Natural killer cell (primary cell): ENCODE results near the gene FGFR2. TPM values are rescaled to one million over a fixed set of nuclear protein-coding genes. Genes with fewer than 3 reads are reported as not detected.

Source experiments
- ATAC-seq, 3 donors: fragments of 150-1000 bp in 2 of 3; fragments of 200-7000 bp in 1 of 3; cut with Tn5 transposase; 1 replicate in 1 of 3; 2 replicates in 2 of 3; pipeline ENCODE4 v1.10.0; 2021; ENCODE audit warnings: mild to moderate bottlenecking in 2 of 3, moderate library complexity in 2 of 3
- DNase-seq, 2 donors: peaks; one replicate each; pipeline versions ENCODE4 v3.0.0 to v3.0.0-alpha.2; 2013 to 2021; ENCODE audit warnings: mixed read lengths in 1 of 2
- H3K27ac ChIP-seq: one replicate; pipeline ENCODE4 v1.5.1; 2013; ENCODE audit warnings: mild to moderate bottlenecking, low read length
- H3K27me3 ChIP-seq: one replicate; pipeline ENCODE4 v1.6.1; 2013; ENCODE audit warnings: low read length; ENCODE audit not compliant: control insufficient read depth, insufficient read depth
- H3K36me3 ChIP-seq: one replicate; pipeline ENCODE4 v1.6.1; 2013; ENCODE audit warnings: low read length; ENCODE audit not compliant: control insufficient read depth, insufficient read depth
- H3K4me1 ChIP-seq: one replicate; pipeline ENCODE4 v1.6.1; 2013; ENCODE audit warnings: low read length; ENCODE audit not compliant: control insufficient read depth, insufficient read depth
- H3K4me3 ChIP-seq: one replicate; pipeline ENCODE4 v1.5.1; 2013; ENCODE audit warnings: low read length
- H3K9me3 ChIP-seq: one replicate; pipeline ENCODE4 v1.6.1; 2013; ENCODE audit warnings: low read length; ENCODE audit not compliant: control insufficient read depth, insufficient read depth
- H3K27ac Mint-ChIP-seq, 2 donors: one replicate each; pipeline ENCODE4 v1.8.0; 2022; ENCODE audit warnings: mild to moderate bottlenecking in 2 of 2, mixed read lengths in 2 of 2, moderate library complexity in 1 of 2
- H3K27me3 Mint-ChIP-seq, 2 donors: one replicate each; pipeline ENCODE4 v1.8.0; 2022; ENCODE audit warnings: low read depth in 2 of 2, mixed read lengths in 2 of 2
- H3K36me3 Mint-ChIP-seq: one replicate; pipeline ENCODE4 v1.8.0; 2022; ENCODE audit warnings: mixed read lengths
- H3K4me1 Mint-ChIP-seq, 2 donors: one replicate each; pipeline ENCODE4 v1.8.0; 2022; ENCODE audit warnings: mixed read lengths in 2 of 2
- H3K4me3 Mint-ChIP-seq: one replicate; pipeline ENCODE4 v1.8.0; 2022; ENCODE audit warnings: mild to moderate bottlenecking, moderate library complexity, mixed read lengths
- H3K9me3 Mint-ChIP-seq, 2 donors: one replicate each; pipeline ENCODE4 v1.8.0; 2022; ENCODE audit warnings: mixed read lengths in 2 of 2
- CTCF ChIP-seq: fragments of 200-600 bp; IDR thresholded peaks from one replicate; pipeline ENCODE4 v1.8.0; 2022; ENCODE audit warnings: antibody characterized with exemption
- WGBS: methylation state at CpG from one replicate; pipeline ENCODE4 v1.1.7; 2013; ENCODE audit warnings: missing lambda C conversion rate; ENCODE audit not compliant: insufficient coverage; 5-methylcytosine and 5-hydroxymethylcytosine counted together
- intact Hi-C: fragments of 100-400 bp; cut with micrococcal nuclease; formaldehyde crosslinking; loops from one replicate; pipeline ENCODE4 v1.14.2; 2022
- total RNA-seq, 4 donors: library from RNA; stranded (reverse); fragments of 120-200 nt in 1 of 4; gene quantifications; one replicate each; pipeline versions ENCODE4 v1.2.3 to v1.2.4, GENCODE V29; 2013 to 2022

The FGFR2 gene
- total RNA-seq, 3 donors from 2014 or later (not counting 1 experiment from before 2014, with no cell fraction given): 0.72 to 5.6 TPM; not detected in 1

GRCh38 chr10:121607310-121608055, 9.2 kb upstream of the FGFR2 start:
- Mint-ChIP-seq H3K4me3 (no peak overlapping the region), H3K9me3 (no peaks in the 10 kb centered on the region), H3K27ac (no peak overlapping the region), H3K4me1 (no peaks in the 10 kb centered on the region), H3K27me3 (peaks cover 0 to 10% of the 10 kb centered on the region in 2 donors), H3K36me3 (no peaks in the 10 kb centered on the region)
- no peak for TF ChIP-seq CTCF
- Histone ChIP-seq H3K4me3 (no peak overlapping the region), H3K27ac (no peak overlapping the region), H3K9me3 (no peaks in the 10 kb centered on the region), H3K4me1 (peaks cover 2% of the 10 kb centered on the region), H3K27me3 (peaks cover 2% of the 10 kb centered on the region), H3K36me3 (no peaks in the 10 kb centered on the region)
- no peak for ATAC-seq
- 78% methylated on average over 11 of the region's 11 CpGs for WGBS
- intact Hi-C loops: loop anchor here (2.0 kb wide), 1 partner anchor 665 kb away; no protein-coding TSS in a partner anchor
- no peak for DNase-seq

- Histone ChIP-seq H3K4me3 (no peak overlapping the region), H3K9me3 (no peaks in the 10 kb centered on the region), H3K36me3 (no peaks in the 10 kb centered on the region), H3K27me3 (peaks cover 2% of the 10 kb centered on the region), H3K4me1 (peaks cover 2% of the 10 kb centered on the region), H3K27ac (no peak overlapping the region)
- Mint-ChIP-seq H3K27me3 (peaks cover 7 to 16% of the 10 kb centered on the region in 2 donors), H3K9me3 (no peaks in the 10 kb centered on the region), H3K4me1 (no peaks in the 10 kb centered on the region), H3K27ac (no peak overlapping the region), H3K36me3 (no peaks in the 10 kb centered on the region), H3K4me3 (no peak overlapping the region)
- no peak for ATAC-seq
- TF ChIP-seq CTCF: no peak
- DNase-seq: no peak
- intact Hi-C loops: loop anchor here (2.0 kb wide), 1 partner anchor 663 kb away; no protein-coding TSS in a partner anchor
These were observed 7.5 kb upstream of the FGFR2 start for GRCh38 chr10:121605708-121606107.

GRCh38 chr10:121601458-121601857, 3.2 kb upstream of the FGFR2 start:
- Mint-ChIP-seq H3K27me3 (peaks cover 25 to 36% of the 10 kb centered on the region in 2 donors), H3K4me1 (peaks cover 5 to 8% of the 10 kb centered on the region in 2 donors), H3K36me3 (peaks cover 7% of the 10 kb centered on the region), H3K27ac (no peak overlapping the region), H3K4me3 (no peak overlapping the region), H3K9me3 (no peaks in the 10 kb centered on the region)
- DNase-seq: no peak
- no peak for ATAC-seq
- Histone ChIP-seq H3K4me3 (no peak overlapping the region), H3K27ac (no peak overlapping the region), H3K27me3 (peaks cover 13% of the 10 kb centered on the region), H3K4me1 (peaks cover 7% of the 10 kb centered on the region), H3K36me3 (no peaks in the 10 kb centered on the region), H3K9me3 (no peaks in the 10 kb centered on the region)
- intact Hi-C loops: no loop called here
- TF ChIP-seq CTCF: no peak
- 89% methylated on average over 11 of the region's 11 CpGs for WGBS

- 10% methylated on average over 7 of the region's 9 CpGs for WGBS
- peaks cover 30 to 45% of the 10 kb centered on the region in 2 donors for H3K27me3 Mint-ChIP-seq
- no peaks in the 10 kb centered on the region for H3K9me3 Mint-ChIP-seq
- Histone ChIP-seq H3K4me3 (no peak overlapping the region), H3K9me3 (no peaks in the 10 kb centered on the region), H3K27ac (no peak overlapping the region), H3K36me3 (no peaks in the 10 kb centered on the region), H3K4me1 (peaks cover 7% of the 10 kb centered on the region), H3K27me3 (peaks cover 16% of the 10 kb centered on the region)
- peaks cover 6 to 8% of the 10 kb centered on the region in 2 donors for H3K4me1 Mint-ChIP-seq
- no peak for TF ChIP-seq CTCF
- H3K4me3 Mint-ChIP-seq: no peak overlapping the region
- H3K27ac Mint-ChIP-seq: no peak overlapping the region
- intact Hi-C loops: no loop called here
- DNase-seq (no peak), ATAC-seq (no peak)
- H3K36me3 Mint-ChIP-seq: peaks cover 7% of the 10 kb centered on the region
These were observed 2.4 kb upstream of the FGFR2 start for GRCh38 chr10:121600611-121601010.
